GM21529 (cell line): Measurements from ENCODE around the gene IL1F10.
A peak's percentile ranks its signal among the peaks of the same experiment; 100 is the strongest.

Experiments used
- ATAC-seq: cut with Tn5 transposase; IDR thresholded peaks from one replicate; pipeline ENCODE4 v1.9.1; 2021; ENCODE audit not compliant: unreplicated experiment

IL1F10 gene

GRCh38 chr2:113111823-113112287 lies 44.1 kb downstream of the IL1F10 start:
- ATAC-seq, result no peak

- no peak for ATAC-seq
These were observed 44.7 kb downstream of the IL1F10 start for GRCh38 chr2:113112441-113112840.

- ATAC-seq, result no peak
These were observed 45.1 kb downstream of the IL1F10 start for GRCh38 chr2:113112871-113113270.

- no peak for ATAC-seq
These were observed 46.0 kb downstream of the IL1F10 start for GRCh38 chr2:113113807-113114206.

- ATAC-seq, result no peak
These were observed 46.6 kb downstream of the IL1F10 start for GRCh38 chr2:113114224-113114945.

- no peak for ATAC-seq
These were observed 47.2 kb downstream of the IL1F10 start for GRCh38 chr2:113114996-113115395.

GRCh38 chr2:113116100-113116958 lies 48.6 kb downstream of the IL1F10 start:
- ATAC-seq, result peak; percentile 45

- no peak for ATAC-seq
These were observed 49.9 kb downstream of the IL1F10 start for GRCh38 chr2:113117541-113118262.

GRCh38 chr2:113118263-113118657 lies 50.5 kb downstream of the IL1F10 start:
- no peak for ATAC-seq

- ATAC-seq, result no peak
These were observed 51.3 kb downstream of the IL1F10 start for GRCh38 chr2:113119111-113119510.

- ATAC-seq, result no peak
These were observed 53.1 kb downstream of the IL1F10 start for GRCh38 chr2:113120861-113121260.

- ATAC-seq, result no peak
These were observed 54.6 kb downstream of the IL1F10 start for GRCh38 chr2:113122364-113122763.

GRCh38 chr2:113123726-113124125 lies 56.0 kb downstream of the IL1F10 start:
- peak; percentile 2 for ATAC-seq

GRCh38 chr2:113124181-113124961 lies 56.6 kb downstream of the IL1F10 start:
- ATAC-seq, result peak; percentile 69
